PC-3 (cell line): ENCODE data around the gene DSCAM. TPM values are rescaled to one million over a fixed set of nuclear protein-coding genes. Genes with fewer than 3 reads are reported as not detected.

ENCODE experiments used
- ATAC-seq: fragments of 200-7000 bp; cut with Tn5 transposase; 2 replicates; pipeline ENCODE4 v1.9.1; 2020; ENCODE audit warnings: mild to moderate bottlenecking, moderate library complexity
- BruUV-seq: library from RNA; stranded (reverse); fragments of 400-500 nt; replicated peaks from 2 replicates; lab custom pipeline; 2021; lab: Mats Ljungman, UMichigan
- CTCF ChIA-PET: fragments of 300-600 bp; sonication (Branson Sonifier 250); formaldehyde crosslinking; loops from one replicate; lab custom pipeline; 2022; ENCODE audit warnings: antibody characterized with exemption; lab: Charles Lee
- POLR2A ChIA-PET: fragments of 300-600 bp; sonication (Branson Sonifier 250); formaldehyde crosslinking; loops from one replicate; lab custom pipeline; 2022; ENCODE audit warnings: antibody characterized with exemption; ENCODE audit not compliant: unreplicated experiment; lab: Charles Lee
- DNase-seq: peaks from one replicate; pipeline ENCODE4 v3.0.0-alpha.2; 2015
- H2AFZ ChIP-seq: fragments of 300-600 bp; sonication (generic); 2 replicates; pipeline ENCODE4 v1.6.0; 2016; ENCODE audit warnings: antibody characterized with exemption, low read length
- H3F3A ChIP-seq: fragments of 300-600 bp; sonication (generic); one replicate; pipeline ENCODE4 v1.6.0; 2017; ENCODE audit warnings: antibody characterized with exemption, low read length, control low read depth, mild to moderate bottlenecking; ENCODE audit not compliant: unreplicated experiment
- H3K27ac ChIP-seq: fragments of 300-600 bp; sonication (generic); 2 replicates; pipeline ENCODE4 v1.5.1; 2016; ENCODE audit warnings: mild to moderate bottlenecking, low read length
- H3K27me3 ChIP-seq: fragments of 300-600 bp; sonication (generic); 2 replicates; pipeline ENCODE4 v1.6.1; 2016; ENCODE audit warnings: low read length, mixed read lengths
- H3K36me3 ChIP-seq: fragments of 300-600 bp; sonication (generic); 2 replicates; pipeline ENCODE4 v1.6.1; 2016; ENCODE audit warnings: low read depth, mixed run types, low read length, mixed read lengths
- H3K4me1 ChIP-seq: fragments of 300-600 bp; sonication (generic); 2 replicates; pipeline ENCODE4 v1.5.1; 2016; ENCODE audit warnings: low read length; ENCODE audit not compliant: insufficient read depth
- H3K4me2 ChIP-seq: fragments of 300-600 bp; sonication (generic); 2 replicates; pipeline ENCODE4 v1.6.0; 2016; ENCODE audit warnings: low read length
- H3K4me3 ChIP-seq: fragments of 300-600 bp; sonication (generic); 2 replicates; pipeline ENCODE4 v1.5.1; 2016; ENCODE audit warnings: mild to moderate bottlenecking, low read length, mixed read lengths
- H3K79me2 ChIP-seq: fragments of 300-600 bp; sonication (generic); 2 replicates; pipeline ENCODE4 v1.6.1; 2017; ENCODE audit warnings: low read length, mixed read lengths
- H3K9ac ChIP-seq: fragments of 300-600 bp; sonication (generic); 2 replicates; pipeline ENCODE4 v1.6.0; 2016; ENCODE audit warnings: mild to moderate bottlenecking, low read length
- H3K9me2 ChIP-seq: fragments of 300-600 bp; sonication (generic); replicated peaks from 2 replicates; pipeline ENCODE4 v1.6.1; 2016; ENCODE audit warnings: mixed run types, low read length, mixed read lengths
- H3K9me3 ChIP-seq: fragments of 300-600 bp; sonication (generic); 2 replicates; pipeline ENCODE4 v1.6.1; 2016; ENCODE audit warnings: low read length, mixed read lengths
- H4K20me1 ChIP-seq: fragments of 300-600 bp; sonication (generic); 2 replicates; pipeline ENCODE4 v1.6.1; 2016; ENCODE audit warnings: low read length, mixed read lengths
- CTCF ChIP-seq: fragments of 300-600 bp; sonication (generic); conservative IDR thresholded peaks from 2 replicates; pipeline ENCODE4 v1.5.1; 2017; ENCODE audit warnings: antibody characterized with exemption, low read depth, mild to moderate bottlenecking, low read length
- EZH2 ChIP-seq: fragments of 300-600 bp; sonication (generic); IDR thresholded peaks from one replicate; pipeline ENCODE4 v1.6.1; 2017; ENCODE audit warnings: antibody characterized with exemption, mild to moderate bottlenecking, low read length; ENCODE audit not compliant: unreplicated experiment
- EZH2phosphoT487 ChIP-seq: fragments of 300-600 bp; sonication (generic); IDR thresholded peaks from 2 replicates; pipeline ENCODE4 v1.6.1; 2018; ENCODE audit warnings: mild to moderate bottlenecking, antibody characterized with exemption, low read length, borderline replicate concordance
- intact Hi-C: fragments of 100-400 bp; cut with micrococcal nuclease; formaldehyde crosslinking; loops from 2 replicates; pipeline ENCODE4 v1.9.0; 2023
- total RNA-seq: library from RNA; depleted of rRNA; stranded (reverse); fragments of >200 nt; gene quantifications from 2 replicates; pipeline ENCODE4 v1.2.3, GENCODE V29; 2014

The DSCAM gene
- total RNA-seq, 1 experiment from 2014 or later: not detected

- Histone ChIP-seq H3K4me1 (no peaks in the 10 kb centered on the region), H3K9me3 (peaks cover 20% of the 10 kb centered on the region), H3K27me3 (no peaks in the 10 kb centered on the region), H3K36me3 (no peaks in the 10 kb centered on the region), H3K4me2 (no peak overlapping the region), H3K9ac (no peak overlapping the region), H3K9me2 (no peaks in the 10 kb centered on the region), H3K79me2 (no peaks in the 10 kb centered on the region), H2AFZ (no peak overlapping the region), H3F3A (no peaks in the 10 kb centered on the region), H3K27ac (no peak overlapping the region), H4K20me1 (no peaks in the 10 kb centered on the region), H3K4me3 (no peak overlapping the region)
- BruUV-seq: no TSS peak
- no peak for ATAC-seq
- DNase-seq: no peak
- ChIA-PET CTCF (no interaction called here), POLR2A (no interaction called here)
- TF ChIP-seq EZH2 (no peak), EZH2phosphoT487 (no peak), CTCF (no peak)
- intact Hi-C loops: no loop called here
Observed at GRCh38 chr21:40678681-40679284, 168.2 kb downstream of the DSCAM start.

GRCh38 chr21:40675017-40675416, 171.9 kb downstream of the DSCAM start:
- no peaks in the 10 kb centered on the region for H4K20me1 ChIP-seq
- H3K9ac ChIP-seq: no peak overlapping the region
- no peak overlapping the region for H2AFZ ChIP-seq
- intact Hi-C loops: no loop called here
- ATAC-seq (no peak), DNase-seq (no peak)
- peaks cover 20% of the 10 kb centered on the region for H3K9me3 ChIP-seq
- no TSS peak for BruUV-seq
- no peak overlapping the region for H3K4me2 ChIP-seq
- no peaks in the 10 kb centered on the region for H3K4me1 ChIP-seq
- TF ChIP-seq CTCF (no peak), EZH2phosphoT487 (no peak), EZH2 (no peak)
- no peaks in the 10 kb centered on the region for H3K79me2 ChIP-seq
- H3K4me3 ChIP-seq: no peak overlapping the region
- no peaks in the 10 kb centered on the region for H3K27me3 ChIP-seq
- CTCF ChIA-PET: no interaction called here
- POLR2A ChIA-PET: no interaction called here
- H3K36me3 ChIP-seq: no peaks in the 10 kb centered on the region
- H3K9me2 ChIP-seq: no peaks in the 10 kb centered on the region
- no peak overlapping the region for H3K27ac ChIP-seq
- no peaks in the 10 kb centered on the region for H3F3A ChIP-seq

GRCh38 chr21:40672602-40673001, 174.4 kb downstream of the DSCAM start:
- no peaks in the 10 kb centered on the region for H3K4me1 ChIP-seq
- no TSS peak for BruUV-seq
- no peaks in the 10 kb centered on the region for H4K20me1 ChIP-seq
- no peak for DNase-seq
- ChIA-PET CTCF (no interaction called here), POLR2A (no interaction called here)
- TF ChIP-seq CTCF: no peak
- no peak for TF ChIP-seq EZH2
- TF ChIP-seq EZH2phosphoT487: no peak
- H3K79me2 ChIP-seq: no peaks in the 10 kb centered on the region
- H2AFZ ChIP-seq: no peak overlapping the region
- intact Hi-C loops: no loop called here
- no peak overlapping the region for H3K4me3 ChIP-seq
- H3K36me3 ChIP-seq: no peaks in the 10 kb centered on the region
- H3K4me2 ChIP-seq: no peak overlapping the region
- no peaks in the 10 kb centered on the region for H3K27me3 ChIP-seq
- no peak overlapping the region for H3K9ac ChIP-seq
- H3K9me3 ChIP-seq: peaks cover 24% of the 10 kb centered on the region
- no peak for ATAC-seq
- no peaks in the 10 kb centered on the region for H3F3A ChIP-seq
- H3K27ac ChIP-seq: no peak overlapping the region
- H3K9me2 ChIP-seq: no peaks in the 10 kb centered on the region
